Heart right ventricle (tissue), 16 donors: ENCODE results near the gene TPSB2. TPM values are rescaled to one million over a fixed set of nuclear protein-coding genes. Genes with fewer than 3 reads are reported as not detected.

Source experiments
- ATAC-seq, 8 donors: fragments of 200-7000 bp; cut with Tn5 transposase; one replicate each; pipeline ENCODE4 v1.9.1; 2020; ENCODE audit warnings: mild to moderate bottlenecking in 8 of 8, moderate library complexity in 8 of 8, moderate number of reproducible peaks in 1 of 8
- DNase-seq, 2 donors: peaks; one replicate each; pipeline ENCODE4 v3.0.0-alpha.2; 2020
- H3K27ac ChIP-seq, 10 donors: fragments of 200-600 bp; sonication (generic) in 2 of 10; one replicate each; pipeline versions ENCODE4 v1.5.0 to v1.8.0; 2020 to 2022; ENCODE audit warnings: mild to moderate bottlenecking in 3 of 10
- H3K27me3 ChIP-seq, 7 donors: fragments of 200-600 bp; one replicate each; pipeline ENCODE4 v1.8.0; 2021 to 2022; ENCODE audit warnings: mild to moderate bottlenecking in 2 of 7
- H3K36me3 ChIP-seq, 9 donors: fragments of 200-600 bp; sonication (generic) in 1 of 9; one replicate each; pipeline versions ENCODE4 v1.5.0 to v1.8.0; 2020 to 2022; ENCODE audit warnings: mild to moderate bottlenecking in 2 of 9
- H3K4me1 ChIP-seq, 9 donors: fragments of 200-600 bp; sonication (generic) in 1 of 9; one replicate each; pipeline versions ENCODE4 v1.5.0 to v1.8.0; 2020 to 2022; ENCODE audit warnings: mild to moderate bottlenecking in 4 of 9
- H3K4me3 ChIP-seq, 10 donors: fragments of 200-600 bp; sonication (generic) in 2 of 10; one replicate each; pipeline versions ENCODE4 v1.5.0 to v1.8.0; 2020 to 2022; ENCODE audit warnings: mild to moderate bottlenecking in 7 of 10, moderate library complexity in 2 of 10
- H3K9me3 ChIP-seq, 11 donors: fragments of 200-600 bp in 10 of 11; sonication (generic) in 2 of 11; one replicate each; pipeline versions ENCODE4 v1.5.0 to v1.8.0; 2013 to 2022; ENCODE audit warnings: mild to moderate bottlenecking in 2 of 11, control low read depth in 1 of 11, moderate library complexity in 1 of 11
- WGBS, 2 donors: extraction: QIAGEN DNeasy Blood & Tissue Kit; methylation state at CpG; one replicate each; pipeline ENCODE4 v1.1.7; 2013; ENCODE audit warnings: inconsistent platforms in 1 of 2; 5-methylcytosine and 5-hydroxymethylcytosine counted together
- intact Hi-C, 10 donors: fragments of 100-400 bp; cut with DNase I; formaldehyde crosslinking; loops; one replicate each; pipeline versions ENCODE4 v1.11.1 to v1.14.2; 2022
- polyA plus RNA-seq, 2 donors: library from polyadenylated mRNA; stranded (reverse); fragments of 200-250 nt; gene quantifications; one replicate each; pipeline ENCODE4 v1.2.3, GENCODE V29; 2013
- total RNA-seq, 10 donors: library from RNA; stranded (reverse); fragmentation: NEBNext Ultra II Directional in 3 of 10; extraction: Animal tissue kit (Norgen Biotek cat#: 25700) in 3 of 10; gene quantifications; one replicate each; pipeline versions ENCODE4 v1.2.1 to v1.2.4, GENCODE V29; 2021 to 2023
- TF ChIP-seq, protein P1 (sequence below), 9 donors: fragments of 200-600 bp; sonication (generic) in 2 of 9; IDR thresholded peaks; one replicate each; pipeline versions ENCODE4 v1.5.0 to v1.8.0; 2021 to 2022; ENCODE audit warnings: antibody characterized with exemption in 9 of 9, mild to moderate bottlenecking in 5 of 9, moderate library complexity in 1 of 9
- donor health status: Arrhythmogenic right ventricular cardiomyopathy.
- donor health status: ischemic (EF 13 %, LVEDD 7.1; RV severe dilation, severe dysfunction).
- donor health status: healthy with polysubstance abuse.
- donor health status: DM: no; HTN: yes; CAD: no.
- donor health status: DM: no; HTN: no; CAD: no.
- donor health status: ischemic (EF 25% LVEDD 6.9; RV normal size, moderate dysfunction).
- donor health status: ischemic (EF 25% LVEDD 5.7; RV mildly dilated, moderate dysfunction).
- donor health status: healthy.
- donor health status: DM: yes; HTN: yes; CAD: no.
- donor health status: Ischemic cardiomyopathy.
- donor health status: ischemic (EF 35%, LVEDD 5.7; RV mildly dilated, moderate dysfunction).
- donor health status: nonischemic (EF 11% LVEDD 7.7; RV severe dilation, severe dysfunction).
- donor health status: DM: yes; HTN: yes; CAD: no.
- donor health status: PGD.
- donor health status: ischemic (EF 29% LVEDD 5.4; RV normal size, mild dysfunction).
- donor health status: nonischemic (EF 23%, LVEDD 6.1; RV moderate dilation, normal function).

TPSB2 gene
- total and polyA plus RNA-seq, 12 donors = 0.33 to 6.4 (median 1.9) TPM

DNA sequence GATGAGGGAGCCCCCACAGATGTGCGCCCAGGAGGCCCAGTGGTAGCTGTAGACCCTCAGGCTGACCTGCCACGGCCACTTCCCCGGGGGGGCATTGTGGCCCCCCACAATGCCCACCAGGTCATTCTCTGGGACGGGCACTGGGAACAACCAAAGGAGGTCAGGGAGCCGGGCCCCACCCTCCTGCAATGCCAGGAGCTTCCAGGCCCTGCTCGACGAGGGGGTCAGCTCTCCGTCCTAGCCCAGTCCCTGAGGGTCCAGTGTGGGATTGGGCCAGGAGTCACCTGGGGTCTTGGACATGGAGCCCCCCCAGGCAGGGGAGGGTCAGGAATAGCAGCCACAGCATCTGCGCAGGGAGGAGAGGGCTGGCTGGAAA, 32.9 kb upstream of the TPSB2 start:
- no peak for DNase-seq
- Histone ChIP-seq H3K27me3 (peaks cover 16 to 60% (median 49%) of the 10 kb centered on the region in 7 donors), H3K4me1 (no peaks in the 10 kb centered on the region), H3K9me3 (no peaks in the 10 kb centered on the region), H3K4me3 (no peak overlapping the region), H3K27ac (no peak overlapping the region), H3K36me3 (no peaks in the 10 kb centered on the region)
- intact Hi-C loops = no loop called here
- no peak for ATAC-seq
- TF ChIP-seq, protein P1, sequence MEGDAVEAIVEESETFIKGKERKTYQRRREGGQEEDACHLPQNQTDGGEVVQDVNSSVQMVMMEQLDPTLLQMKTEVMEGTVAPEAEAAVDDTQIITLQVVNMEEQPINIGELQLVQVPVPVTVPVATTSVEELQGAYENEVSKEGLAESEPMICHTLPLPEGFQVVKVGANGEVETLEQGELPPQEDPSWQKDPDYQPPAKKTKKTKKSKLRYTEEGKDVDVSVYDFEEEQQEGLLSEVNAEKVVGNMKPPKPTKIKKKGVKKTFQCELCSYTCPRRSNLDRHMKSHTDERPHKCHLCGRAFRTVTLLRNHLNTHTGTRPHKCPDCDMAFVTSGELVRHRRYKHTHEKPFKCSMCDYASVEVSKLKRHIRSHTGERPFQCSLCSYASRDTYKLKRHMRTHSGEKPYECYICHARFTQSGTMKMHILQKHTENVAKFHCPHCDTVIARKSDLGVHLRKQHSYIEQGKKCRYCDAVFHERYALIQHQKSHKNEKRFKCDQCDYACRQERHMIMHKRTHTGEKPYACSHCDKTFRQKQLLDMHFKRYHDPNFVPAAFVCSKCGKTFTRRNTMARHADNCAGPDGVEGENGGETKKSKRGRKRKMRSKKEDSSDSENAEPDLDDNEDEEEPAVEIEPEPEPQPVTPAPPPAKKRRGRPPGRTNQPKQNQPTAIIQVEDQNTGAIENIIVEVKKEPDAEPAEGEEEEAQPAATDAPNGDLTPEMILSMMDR (IDR thresholded peaks at IDR 0.05) = no peak
- 78 to 87% methylated on average over 9 of the region's 9 CpGs for WGBS, 2 donors

DNA sequence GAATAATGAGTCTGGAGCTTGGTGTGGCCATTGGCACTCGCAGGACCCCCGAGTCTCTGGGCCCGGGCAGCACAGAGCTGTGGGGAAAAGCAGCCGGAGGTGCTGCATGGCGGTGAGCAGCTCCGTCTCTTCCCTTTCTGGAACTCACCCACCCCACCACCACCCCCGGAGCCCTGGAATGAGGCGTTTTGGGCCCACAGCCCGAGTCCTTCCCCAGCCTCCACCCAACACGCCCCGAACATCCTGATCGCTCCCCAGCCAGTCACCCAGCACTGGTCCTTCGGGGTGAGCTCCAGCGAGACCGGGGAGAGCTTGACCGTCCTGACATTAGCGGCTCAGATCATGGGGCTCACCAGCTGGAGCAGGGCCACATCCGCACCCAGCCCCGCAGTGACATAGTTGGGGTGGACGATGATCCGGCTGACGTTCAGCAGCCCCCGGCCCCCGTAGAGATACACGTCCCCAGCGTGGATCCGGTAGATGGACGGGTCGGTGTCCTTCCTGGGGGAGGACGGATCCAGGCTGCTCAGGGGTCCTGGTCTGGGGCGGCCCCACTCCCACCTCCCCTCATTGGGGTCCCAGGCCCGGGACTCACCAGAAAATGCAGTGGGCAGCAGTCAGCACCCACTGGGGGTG, 32.3 kb upstream of the TPSB2 start:
- Histone ChIP-seq H3K4me1 (no peaks in the 10 kb centered on the region), H3K27me3 (peaks cover 16 to 65% (median 54%) of the 10 kb centered on the region in 7 donors), H3K27ac (no peak overlapping the region), H3K9me3 (no peaks in the 10 kb centered on the region), H3K36me3 (no peaks in the 10 kb centered on the region), H3K4me3 (no peak overlapping the region)
- DNase-seq (no peak), ATAC-seq (no peak)
- intact Hi-C loops = no loop called here
- TF ChIP-seq, protein P1 (IDR thresholded peaks at IDR 0.05) = no peak
- 80 to 82% methylated on average over 32 of the region's 32 CpGs for WGBS, 2 donors

DNA sequence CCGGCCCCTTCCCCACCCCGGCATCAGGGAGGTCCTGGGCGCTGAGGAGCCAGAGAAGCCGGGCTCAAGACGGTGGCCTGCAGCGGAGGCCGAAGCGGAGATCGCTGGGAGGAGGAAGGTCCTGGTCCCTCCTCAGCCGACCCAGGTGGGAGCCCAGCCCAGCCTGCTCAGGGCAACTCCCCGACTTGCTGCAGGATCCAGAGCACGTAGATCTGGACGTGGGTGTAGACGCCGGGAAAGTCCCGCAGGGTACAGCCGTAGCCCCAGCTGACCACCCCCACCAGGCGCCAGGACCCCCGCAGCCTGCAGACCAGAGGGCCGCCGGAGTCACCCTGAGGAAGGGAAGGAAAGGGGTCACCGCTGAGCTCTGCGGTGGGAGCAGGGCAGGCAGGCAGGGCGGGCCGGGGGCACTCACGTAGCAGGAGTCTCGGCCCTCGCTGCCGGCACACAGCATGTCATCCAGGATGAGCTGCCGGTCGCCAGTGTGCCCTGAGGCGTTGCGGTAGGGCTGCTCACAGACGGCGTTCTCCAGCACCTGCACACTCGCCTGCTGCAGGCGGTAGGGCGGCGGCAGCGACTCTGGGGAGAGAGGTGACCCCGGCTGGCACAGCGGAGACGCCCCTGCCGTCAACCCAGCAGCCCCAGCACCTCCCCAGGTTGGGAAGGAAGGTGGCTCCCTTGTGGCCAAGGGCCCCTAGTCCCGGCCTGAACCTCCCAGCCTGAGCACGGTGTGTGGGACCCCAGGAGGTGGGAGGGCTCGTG, 31.3 kb upstream of the TPSB2 start:
- WGBS, 2 donors = 6 to 12% methylated on average over 42 to 47 of the region's 47 CpGs
- Histone ChIP-seq H3K27ac (no peak overlapping the region), H3K36me3 (no peaks in the 10 kb centered on the region), H3K27me3 (peaks cover 16 to 66% (median 61%) of the 10 kb centered on the region in 7 donors), H3K4me3 (no peak overlapping the region), H3K9me3 (no peaks in the 10 kb centered on the region), H3K4me1 (no peaks in the 10 kb centered on the region)
- ATAC-seq = no peak
- no peak for DNase-seq
- intact Hi-C loops = no loop called here
- TF ChIP-seq, protein P1 (IDR thresholded peaks at IDR 0.05) = no peak

DNA sequence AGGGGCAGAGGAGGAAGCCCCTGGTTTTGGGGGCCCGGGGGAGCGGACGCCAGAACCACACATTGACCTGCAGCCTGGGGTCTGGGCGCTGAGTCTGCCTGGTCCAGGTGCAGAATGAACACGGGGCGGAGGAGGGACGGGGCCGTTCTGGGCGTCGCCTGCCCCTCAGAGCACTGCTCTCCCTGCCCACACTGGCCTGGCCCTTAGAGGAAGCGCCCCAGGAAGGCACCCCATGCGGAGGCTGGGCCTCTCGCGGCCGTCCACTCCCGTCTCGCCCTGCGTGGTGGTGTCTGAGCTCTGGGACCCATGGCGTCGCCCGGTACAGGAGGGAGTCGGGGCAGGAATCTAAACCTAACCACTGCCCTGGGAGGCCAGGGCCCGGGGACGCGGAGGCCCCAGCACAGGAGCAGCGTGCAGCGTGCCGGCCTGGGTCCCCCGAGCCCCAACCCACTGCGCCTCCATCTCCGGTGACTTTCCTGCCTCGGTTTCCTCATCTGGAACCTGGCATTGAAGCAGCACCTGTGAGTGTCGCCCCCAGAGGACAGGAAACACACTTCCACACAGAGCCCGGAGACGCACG, 30.2 kb upstream of the TPSB2 start:
- H3K36me3 ChIP-seq = no peaks in the 10 kb centered on the region
- H3K4me1 ChIP-seq = no peaks in the 10 kb centered on the region
- H3K27me3 ChIP-seq = peaks cover 16 to 73% (median 65%) of the 10 kb centered on the region in 7 donors
- DNase-seq = no peak
- 69 to 70% methylated on average over 36 of the region's 36 CpGs for WGBS, 2 donors
- no peak for ATAC-seq
- intact Hi-C loops = no loop called here
- no peak overlapping the region for H3K27ac ChIP-seq
- TF ChIP-seq, protein P1 (IDR thresholded peaks at IDR 0.05) = no peak
- H3K9me3 ChIP-seq = no peaks in the 10 kb centered on the region
- H3K4me3 ChIP-seq = no peak overlapping the region
